HG02798 (cell line): Measurements from ENCODE around the gene PTX3.

Experiments
- ATAC-seq: cut with Tn5 transposase; IDR thresholded peaks from one replicate; pipeline ENCODE4 v1.9.1; 2021; ENCODE audit warnings: mild to moderate bottlenecking; ENCODE audit not compliant: unreplicated experiment, poor library complexity

PTX3 gene

DNA sequence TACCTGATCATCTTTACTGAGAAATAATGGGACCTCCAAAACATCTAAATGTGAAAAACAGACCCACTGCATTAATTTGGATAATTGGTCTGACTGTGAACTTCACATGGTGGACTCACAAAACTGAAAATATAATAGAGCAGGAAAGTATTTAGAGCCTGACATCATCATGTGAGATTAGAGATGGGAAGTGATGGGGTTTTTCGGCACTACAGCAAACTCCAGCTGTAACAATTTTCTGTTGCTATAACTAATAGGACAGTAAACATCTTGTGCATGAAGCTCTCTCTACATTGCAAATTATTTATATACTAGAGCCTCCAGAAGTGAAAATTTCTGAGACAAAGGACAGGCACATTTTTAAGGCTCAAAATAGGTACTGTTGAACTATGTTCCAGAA, 34.4 kb downstream of the PTX3 start:
- ATAC-seq = no peak

DNA sequence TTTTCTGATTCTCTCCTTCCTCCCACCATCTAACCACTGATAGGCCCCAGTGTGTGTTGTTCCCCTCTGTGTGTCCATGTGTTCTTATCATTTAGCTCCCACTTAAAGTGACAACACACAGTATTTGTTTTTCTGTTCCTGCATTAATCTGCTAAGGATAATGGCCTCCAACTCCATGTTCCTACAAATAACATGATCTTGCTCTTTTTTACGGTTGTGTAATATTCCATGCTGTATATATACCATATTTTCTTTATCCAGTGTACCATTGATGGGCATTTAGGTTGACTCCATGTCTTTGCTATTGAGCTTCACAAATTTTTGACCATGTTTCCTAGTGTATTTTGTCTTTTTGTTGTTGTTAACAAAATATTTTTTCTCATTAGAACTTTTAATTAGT, 36.0 kb downstream of the PTX3 start:
- ATAC-seq = no peak

GRCh38 chr3:157475921-157476414, 39.3 kb downstream of the PTX3 start:
- no peak for ATAC-seq

DNA sequence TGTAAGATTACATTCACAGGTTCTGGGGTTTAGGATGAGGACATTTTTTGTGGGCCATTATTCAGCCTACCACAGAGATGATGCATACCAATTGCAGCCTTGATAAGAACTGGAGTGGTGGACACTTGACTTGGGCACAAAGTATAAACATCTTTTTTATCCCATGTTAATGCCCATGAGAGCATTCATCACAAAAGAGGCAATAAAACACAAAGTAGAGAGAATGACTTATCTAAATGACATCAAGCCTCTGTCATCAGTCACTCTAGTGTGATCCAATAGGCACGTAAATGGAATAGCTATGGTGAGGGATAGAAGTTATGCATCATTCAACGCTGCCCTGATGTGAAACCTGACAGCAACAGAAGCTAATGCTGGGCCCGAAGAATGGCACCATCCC, 40.8 kb downstream of the PTX3 start:
- ATAC-seq = no peak

- ATAC-seq = no peak
Observed at GRCh38 chr3:157479464-157480243, 43.0 kb downstream of the PTX3 start.

GRCh38 chr3:157487339-157487738, 50.7 kb downstream of the PTX3 start:
- ATAC-seq = no peak

DNA sequence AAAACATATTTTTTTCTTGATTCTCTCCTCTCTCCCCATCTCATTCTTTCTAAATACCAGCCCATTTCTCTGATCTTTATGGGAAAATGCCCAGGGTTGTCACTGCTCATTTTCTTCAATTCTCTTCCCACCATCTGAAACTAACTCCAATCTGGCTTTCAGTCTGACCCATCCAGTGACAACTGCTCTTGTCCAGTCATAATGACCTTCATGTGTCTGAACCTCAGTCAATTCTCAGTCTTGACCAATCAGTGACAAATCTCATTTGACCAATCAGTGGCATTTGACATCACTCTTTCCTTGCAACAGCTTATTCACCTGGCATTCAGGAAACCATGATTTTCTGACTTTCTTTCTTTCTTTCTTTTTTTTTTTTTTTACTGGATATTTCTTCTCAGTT, 51.5 kb downstream of the PTX3 start:
- no peak for ATAC-seq

- no peak for ATAC-seq
Observed at GRCh38 chr3:157491136-157491535, 54.5 kb downstream of the PTX3 start.
